ENCODE data around the gene TIGAR. TPM values are rescaled to one million over a fixed set of nuclear protein-coding genes. Genes with fewer than 3 reads are reported as not detected.

TIGAR gene
- total RNA-seq = 13.6 TPM
- long read RNA-seq, transcript TIGAR-201 (6 exons, 2,782 nt) = major isoform, 11 of 11 reads
- long read RNA-seq, partial matches to known transcripts = 0 of 11 reads
- long read RNA-seq, other reads (novel, unspliced or antisense) = 0 of 11 reads

GRCh38 chr12:4320853-4321701 is at the start of gene TIGAR:
TSS of gene TIGAR (plus strand) at chr12:4321213. CDS start at chr12:4321272, 59 bp downstream.
- no peaks in the 10 kb centered on the region for H3K9me3 ChIP-seq (replicated peaks)
- no peaks in the 10 kb centered on the region for H3K36me3 ChIP-seq
- peak within 1 kb of the TSS; percentile 82 for H3K4me3 ChIP-seq
- no peaks in the 10 kb centered on the region for H3K27me3 ChIP-seq (ENCODE audit: low read depth)
- peaks cover 40% of the 10 kb centered on the region for H3K4me1 ChIP-seq
- intact Hi-C loops (cut with micrococcal nuclease) = no loop called here
- H3K27ac ChIP-seq (replicated peaks) = peak within 1 kb of the TSS; percentile 89
- DNase-seq = peak; percentile 94
- no peak for TF ChIP-seq CTCF (IDR thresholded peaks at IDR 0.05; ENCODE audit: borderline replicate concordance)

GRCh38 chr12:4271717-4272423 is 49.1 kb upstream of the TIGAR start:
- intact Hi-C loops (cut with micrococcal nuclease) = loop anchor here (10.0 kb wide), 1 partner anchor 277 kb away; no protein-coding TSS in a partner anchor
- H3K27ac ChIP-seq (replicated peaks) = peak overlapping the region; percentile 97
- peak; percentile 75 for DNase-seq
- H3K4me1 ChIP-seq = peaks cover 76% of the 10 kb centered on the region
- H3K4me3 ChIP-seq = peak overlapping the region; percentile 86
- peaks cover 9% of the 10 kb centered on the region for H3K36me3 ChIP-seq
- no peaks in the 10 kb centered on the region for H3K9me3 ChIP-seq (replicated peaks)
- H3K27me3 ChIP-seq (ENCODE audit: low read depth) = peaks cover 75% of the 10 kb centered on the region
- no peak for TF ChIP-seq CTCF (IDR thresholded peaks at IDR 0.05; ENCODE audit: borderline replicate concordance)

- Histone ChIP-seq H3K9me3 (replicated peaks) (no peaks in the 10 kb centered on the region), H3K27ac (replicated peaks) (peak overlapping the region; percentile 97), H3K4me3 (peak overlapping the region; percentile 86), H3K27me3 (ENCODE audit: low read depth) (peaks cover 70% of the 10 kb centered on the region), H3K4me1 (peaks cover 84% of the 10 kb centered on the region), H3K36me3 (peaks cover 13% of the 10 kb centered on the region)
- intact Hi-C loops (cut with micrococcal nuclease) = loop anchor here (10.0 kb wide), 1 partner anchor 278 kb away; no protein-coding TSS in a partner anchor
- peak; percentile 67 for DNase-seq
- TF ChIP-seq CTCF (IDR thresholded peaks at IDR 0.05; ENCODE audit: borderline replicate concordance) = no peak
Observed at GRCh38 chr12:4272424-4273272, 48.4 kb upstream of the TIGAR start.

- Histone ChIP-seq H3K4me1 (peaks cover 90% of the 10 kb centered on the region), H3K27me3 (ENCODE audit: low read depth) (peaks cover 65% of the 10 kb centered on the region), H3K36me3 (peaks cover 14% of the 10 kb centered on the region), H3K27ac (replicated peaks) (peak overlapping the region; percentile 97), H3K9me3 (replicated peaks) (no peaks in the 10 kb centered on the region), H3K4me3 (peak overlapping the region; percentile 86)
- no peak for DNase-seq
- no peak for TF ChIP-seq CTCF (IDR thresholded peaks at IDR 0.05; ENCODE audit: borderline replicate concordance)
- intact Hi-C loops (cut with micrococcal nuclease) = loop anchor here (10.0 kb wide), 1 partner anchor 278 kb away; no protein-coding TSS in a partner anchor
Observed at GRCh38 chr12:4273273-4273651, 47.8 kb upstream of the TIGAR start.

All from left ventricle myocardium inferior (tissue), 1 donor.